Measurements from ENCODE around the gene ATP6V0B. TPM values are rescaled to one million over a fixed set of nuclear protein-coding genes. Genes with fewer than 3 reads are reported as not detected.

The ATP6V0B gene
- total and polyA plus RNA-seq, 2 of the 13 experiments (the other 11 are each of a cell fraction or from before 2014, with no cell fraction given): 157 to 161 TPM

- intact Hi-C loops (cut with micrococcal nuclease; ENCODE audit: unreplicated experiment) (no loop called here), in situ Hi-C loops (cut with HindIII; ENCODE audit: extremely low pct_ligation_motif_present, low pct_unique_long_range_greater_than_20kb) (no loop called here)
- DNase-seq (ENCODE audit: low spot score) (no peak), FAIRE-seq (no peak), ATAC-seq (no peak)
- no CpG with 5 or more reads among the region's 45 CpGs for WGBS (ENCODE audit: low lambda C conversion rate)
- H3K4me3 ChIP-seq (replicated peaks in 1 of 3; ENCODE audit: insufficient read depth in 1 of 3, low read depth in 2 of 3, low read length in 3 of 3): peak overlapping the region; percentile 62 to 87 (median 84); a peak in 5 of 6 replicates
- peaks cover 71% of the 10 kb centered on the region for H3K4me1 ChIP-seq (ENCODE audit: insufficient read depth, low read length)
- TF ChIP-seq RBFOX2 (IDR thresholded peaks at IDR 0.05; ENCODE audit: low read depth, low read length): peak; percentile 6; the same call in 1 of the 2 replicates
- TF ChIP-seq, protein P1, sequence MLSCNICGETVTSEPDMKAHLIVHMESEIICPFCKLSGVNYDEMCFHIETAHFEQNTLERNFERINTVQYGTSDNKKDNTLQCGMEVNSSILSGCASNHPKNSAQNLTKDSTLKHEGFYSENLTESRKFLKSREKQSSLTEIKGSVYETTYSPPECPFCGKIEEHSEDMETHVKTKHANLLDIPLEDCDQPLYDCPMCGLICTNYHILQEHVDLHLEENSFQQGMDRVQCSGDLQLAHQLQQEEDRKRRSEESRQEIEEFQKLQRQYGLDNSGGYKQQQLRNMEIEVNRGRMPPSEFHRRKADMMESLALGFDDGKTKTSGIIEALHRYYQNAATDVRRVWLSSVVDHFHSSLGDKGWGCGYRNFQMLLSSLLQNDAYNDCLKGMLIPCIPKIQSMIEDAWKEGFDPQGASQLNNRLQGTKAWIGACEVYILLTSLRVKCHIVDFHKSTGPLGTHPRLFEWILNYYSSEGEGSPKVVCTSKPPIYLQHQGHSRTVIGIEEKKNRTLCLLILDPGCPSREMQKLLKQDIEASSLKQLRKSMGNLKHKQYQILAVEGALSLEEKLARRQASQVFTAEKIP (CRISPR knock-in tag; IDR thresholded peaks at IDR 0.05; ENCODE audit: borderline replicate concordance): no peak
- TF ChIP-seq, protein P2, sequence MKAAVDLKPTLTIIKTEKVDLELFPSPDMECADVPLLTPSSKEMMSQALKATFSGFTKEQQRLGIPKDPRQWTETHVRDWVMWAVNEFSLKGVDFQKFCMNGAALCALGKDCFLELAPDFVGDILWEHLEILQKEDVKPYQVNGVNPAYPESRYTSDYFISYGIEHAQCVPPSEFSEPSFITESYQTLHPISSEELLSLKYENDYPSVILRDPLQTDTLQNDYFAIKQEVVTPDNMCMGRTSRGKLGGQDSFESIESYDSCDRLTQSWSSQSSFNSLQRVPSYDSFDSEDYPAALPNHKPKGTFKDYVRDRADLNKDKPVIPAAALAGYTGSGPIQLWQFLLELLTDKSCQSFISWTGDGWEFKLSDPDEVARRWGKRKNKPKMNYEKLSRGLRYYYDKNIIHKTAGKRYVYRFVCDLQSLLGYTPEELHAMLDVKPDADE (CRISPR knock-in tag; IDR thresholded peaks at IDR 0.05): 0 out of 2 replicates have a peak, but pooled peaks have one; percentile 38
- peak; percentile 13; the same call in 1 of the 2 replicates for TF ChIP-seq PHF8 (CRISPR knock-in tag; IDR thresholded peaks at IDR 0.05)
- TF ChIP-seq ZSCAN9 (CRISPR knock-in tag; IDR thresholded peaks at IDR 0.05; ENCODE audit: borderline replicate concordance): no peak
- no peak for TF ChIP-seq TFDP1 (CRISPR knock-in tag; IDR thresholded peaks at IDR 0.05; ENCODE audit: borderline replicate concordance)
- TF ChIP-seq ZNF841 (CRISPR knock-in tag; IDR thresholded peaks at IDR 0.05; ENCODE audit: borderline replicate concordance): 0 out of 2 replicates have a peak, but pooled peaks have one; percentile 34
- TF ChIP-seq, protein P3, sequence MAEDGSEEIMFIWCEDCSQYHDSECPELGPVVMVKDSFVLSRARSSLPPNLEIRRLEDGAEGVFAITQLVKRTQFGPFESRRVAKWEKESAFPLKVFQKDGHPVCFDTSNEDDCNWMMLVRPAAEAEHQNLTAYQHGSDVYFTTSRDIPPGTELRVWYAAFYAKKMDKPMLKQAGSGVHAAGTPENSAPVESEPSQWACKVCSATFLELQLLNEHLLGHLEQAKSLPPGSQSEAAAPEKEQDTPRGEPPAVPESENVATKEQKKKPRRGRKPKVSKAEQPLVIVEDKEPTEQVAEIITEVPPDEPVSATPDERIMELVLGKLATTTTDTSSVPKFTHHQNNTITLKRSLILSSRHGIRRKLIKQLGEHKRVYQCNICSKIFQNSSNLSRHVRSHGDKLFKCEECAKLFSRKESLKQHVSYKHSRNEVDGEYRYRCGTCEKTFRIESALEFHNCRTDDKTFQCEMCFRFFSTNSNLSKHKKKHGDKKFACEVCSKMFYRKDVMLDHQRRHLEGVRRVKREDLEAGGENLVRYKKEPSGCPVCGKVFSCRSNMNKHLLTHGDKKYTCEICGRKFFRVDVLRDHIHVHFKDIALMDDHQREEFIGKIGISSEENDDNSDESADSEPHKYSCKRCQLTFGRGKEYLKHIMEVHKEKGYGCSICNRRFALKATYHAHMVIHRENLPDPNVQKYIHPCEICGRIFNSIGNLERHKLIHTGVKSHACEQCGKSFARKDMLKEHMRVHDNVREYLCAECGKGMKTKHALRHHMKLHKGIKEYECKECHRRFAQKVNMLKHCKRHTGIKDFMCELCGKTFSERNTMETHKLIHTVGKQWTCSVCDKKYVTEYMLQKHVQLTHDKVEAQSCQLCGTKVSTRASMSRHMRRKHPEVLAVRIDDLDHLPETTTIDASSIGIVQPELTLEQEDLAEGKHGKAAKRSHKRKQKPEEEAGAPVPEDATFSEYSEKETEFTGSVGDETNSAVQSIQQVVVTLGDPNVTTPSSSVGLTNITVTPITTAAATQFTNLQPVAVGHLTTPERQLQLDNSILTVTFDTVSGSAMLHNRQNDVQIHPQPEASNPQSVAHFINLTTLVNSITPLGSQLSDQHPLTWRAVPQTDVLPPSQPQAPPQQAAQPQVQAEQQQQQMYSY (CRISPR knock-in tag; IDR thresholded peaks at IDR 0.05): 0 out of 2 replicates have a peak, but pooled peaks have one; percentile 7
- TF ChIP-seq ZNF335 (CRISPR knock-in tag; IDR thresholded peaks at IDR 0.05): 0 out of 2 replicates have a peak, but pooled peaks have one; percentile 0
- peak; percentile 17 for TF ChIP-seq YEATS4 (CRISPR knock-in tag; IDR thresholded peaks at IDR 0.05; ENCODE audit: borderline replicate concordance)
- H3K27ac ChIP-seq (ENCODE audit: extremely low read length, insufficient read depth, low read length): peak overlapping the region; percentile 83
- H3K9me3 ChIP-seq (ENCODE audit: low read length): no peaks in the 10 kb centered on the region
- BruUV-seq (replicated peaks): no TSS peak
- H2AFZ ChIP-seq (ENCODE audit: low read length): no peak overlapping the region
- H3K79me2 ChIP-seq (ENCODE audit: insufficient read depth, low read length): peaks cover 55% of the 10 kb centered on the region
- peak overlapping the region; percentile 76 for H3K9ac ChIP-seq (ENCODE audit: insufficient read depth, low read depth, low read length)
- no peaks in the 10 kb centered on the region for H3K27me3 ChIP-seq (ENCODE audit: control insufficient read depth in 1 of 2, insufficient read depth in 2 of 2, low read length in 2 of 2)
- H3K36me3 ChIP-seq (replicated peaks in 1 of 2; ENCODE audit: control insufficient read depth in 1 of 2, insufficient read depth in 2 of 2, low read length in 2 of 2): peaks cover 12 to 34% of the 10 kb centered on the region in 2 experiments
- ChIA-PET POLR2A (interaction anchor here (1.3 to 1.8 kb wide), 2 partner anchors 9 to 52 kb away, joined by 8 to 9 read pairs; partner anchors contain the start of genes DPH2 and SLC6A9), CTCF (ENCODE audit: low intra/inter-chr PET ratio, low total read pairs) (no interaction called here)
- peaks cover 4% of the 10 kb centered on the region; the same call in 1 of the 2 replicates for H4K20me1 ChIP-seq (ENCODE audit: insufficient read depth, low read length)
- H3K4me2 ChIP-seq (ENCODE audit: low read depth, low read length): peak overlapping the region; percentile 91; the same call in 1 of the 2 replicates
Measured at GRCh38 chr1:43979261-43979527, 4.4 kb downstream of the ATP6V0B start.

Data from HepG2 (cell line).